Effector memory CD8-positive, alpha-beta T cell (primary cell): ENCODE measurements around the gene TRAPPC10.
A peak's percentile ranks its signal among the peaks of the same experiment; 100 is the strongest.
"Not testable (repeated sequence)": the region's sequence is repeated elsewhere in the genome, so short reads cannot be mapped to it uniquely, and the experiment has no call there.

ENCODE experiments used
- ATAC-seq: fragments of 150-1000 bp; cut with Tn5 transposase; replicated peaks from 2 replicates; pipeline ENCODE4 v1.10.0; 2021; ENCODE audit warnings: mild to moderate bottlenecking, moderate library complexity
- DNase-seq, 3 experiments: peaks; one replicate each; pipeline ENCODE4 v3.0.0; 2021
- H3K27ac Mint-ChIP-seq, 2 donors: one replicate each; pipeline ENCODE4 v1.8.0; 2022; ENCODE audit warnings: mild to moderate bottlenecking in 2 of 2, mixed read lengths in 2 of 2, moderate library complexity in 2 of 2
- H3K27me3 Mint-ChIP-seq, 2 donors: one replicate each; pipeline ENCODE4 v1.8.0; 2022; ENCODE audit warnings: mixed read lengths in 2 of 2
- H3K36me3 Mint-ChIP-seq: one replicate; pipeline ENCODE4 v1.8.0; 2022; ENCODE audit warnings: mild to moderate bottlenecking, moderate library complexity, mixed read lengths; ENCODE audit not compliant: insufficient read depth
- H3K4me1 Mint-ChIP-seq, 2 donors: one replicate each; pipeline ENCODE4 v1.8.0; 2022; ENCODE audit warnings: low read depth in 2 of 2, mixed read lengths in 2 of 2
- H3K4me3 Mint-ChIP-seq, 2 donors: one replicate each; pipeline ENCODE4 v1.8.0; 2022; ENCODE audit warnings: mild to moderate bottlenecking in 2 of 2, mixed read lengths in 2 of 2, moderate library complexity in 2 of 2
- H3K9me3 Mint-ChIP-seq, 2 donors: one replicate each; pipeline ENCODE4 v1.8.0; 2022; ENCODE audit warnings: mixed read lengths in 2 of 2

Gene TRAPPC10

DNA sequence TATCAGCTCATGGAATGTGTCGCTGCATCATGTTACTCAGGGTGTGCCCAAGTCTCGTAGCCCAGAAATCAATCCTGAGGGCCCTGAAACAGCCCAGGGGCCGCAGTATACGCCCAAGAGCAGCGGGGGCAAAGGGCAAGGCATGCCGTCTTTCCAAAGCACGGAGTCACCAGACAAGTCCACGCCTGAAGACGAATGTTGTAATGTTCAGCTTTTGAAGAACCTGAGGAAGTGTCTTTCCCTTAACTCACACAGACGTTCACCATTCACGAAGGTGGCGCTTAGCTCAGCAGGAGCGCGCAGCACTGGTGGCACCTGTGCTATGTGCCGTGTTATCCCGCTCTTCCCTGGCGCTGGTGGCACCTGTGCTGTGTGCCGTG, 76.3 kb downstream of the TRAPPC10 start:
- peaks cover 72% of the 10 kb centered on the region in 2 donors for H3K4me1 Mint-ChIP-seq
- ATAC-seq (no peak), DNase-seq (no peak)
- H3K4me3 Mint-ChIP-seq, result peak overlapping the region; percentile 83 to 87
- H3K36me3 Mint-ChIP-seq, result peaks cover 93% of the 10 kb centered on the region
- H3K27ac Mint-ChIP-seq, result peak overlapping the region; percentile 97 to 98
- H3K9me3 Mint-ChIP-seq, result no peaks in the 10 kb centered on the region
- no peaks in the 10 kb centered on the region for H3K27me3 Mint-ChIP-seq

DNA sequence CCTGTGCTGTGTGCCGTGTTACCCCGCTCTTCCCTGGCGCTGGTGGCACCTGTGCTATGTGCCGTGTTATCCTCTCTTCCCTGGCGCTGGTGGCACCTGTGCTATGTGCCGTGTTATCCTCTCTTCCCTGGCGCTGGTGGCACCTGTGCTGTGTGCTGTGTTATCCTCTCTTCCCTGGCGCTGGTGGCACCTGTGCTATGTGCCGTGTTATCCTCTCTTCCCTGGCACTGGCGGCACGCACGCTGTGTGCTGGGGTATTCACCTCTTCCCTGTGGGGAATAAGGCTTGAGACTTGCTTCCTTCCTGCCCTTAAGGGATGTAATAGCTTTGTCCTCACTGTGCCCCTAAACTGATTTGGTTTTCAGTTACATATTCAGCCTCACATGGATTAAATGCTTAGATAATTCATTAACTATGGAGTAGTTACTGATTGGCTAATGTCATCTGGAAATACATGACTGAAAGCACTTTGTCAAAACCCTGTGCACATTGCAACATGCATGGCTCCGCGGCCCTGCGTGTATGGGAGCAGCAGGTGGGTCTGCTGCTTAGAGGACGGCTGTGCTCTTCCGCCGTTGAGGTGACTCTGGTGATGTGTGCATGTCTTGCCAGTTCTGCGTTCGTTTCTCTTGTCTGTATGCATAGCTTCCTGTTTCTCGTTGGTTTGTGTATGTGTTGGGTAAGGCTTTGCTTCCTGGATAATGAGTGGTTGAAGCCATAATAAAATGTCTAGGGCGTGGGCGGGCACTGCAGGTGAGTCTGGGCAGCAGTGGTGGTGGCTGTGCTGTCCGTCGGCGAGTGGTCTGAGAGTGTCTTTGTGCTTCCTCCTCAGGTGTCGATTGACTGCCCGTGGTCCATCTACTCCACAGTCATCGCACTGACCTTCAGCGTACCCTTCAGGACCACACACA, 77.1 kb downstream of the TRAPPC10 start:
- Mint-ChIP-seq H3K9me3 (no peaks in the 10 kb centered on the region), H3K36me3 (peaks cover 93% of the 10 kb centered on the region), H3K4me3 (peak overlapping the region; percentile 83 to 87), H3K4me1 (peaks cover 64 to 69% of the 10 kb centered on the region in 2 donors), H3K27ac (peak overlapping the region; percentile 97 to 98), H3K27me3 (no peaks in the 10 kb centered on the region)
- ATAC-seq, result peak; percentile 89
- DNase-seq, result peak; percentile 44 to 50 (median 44)

DNA sequence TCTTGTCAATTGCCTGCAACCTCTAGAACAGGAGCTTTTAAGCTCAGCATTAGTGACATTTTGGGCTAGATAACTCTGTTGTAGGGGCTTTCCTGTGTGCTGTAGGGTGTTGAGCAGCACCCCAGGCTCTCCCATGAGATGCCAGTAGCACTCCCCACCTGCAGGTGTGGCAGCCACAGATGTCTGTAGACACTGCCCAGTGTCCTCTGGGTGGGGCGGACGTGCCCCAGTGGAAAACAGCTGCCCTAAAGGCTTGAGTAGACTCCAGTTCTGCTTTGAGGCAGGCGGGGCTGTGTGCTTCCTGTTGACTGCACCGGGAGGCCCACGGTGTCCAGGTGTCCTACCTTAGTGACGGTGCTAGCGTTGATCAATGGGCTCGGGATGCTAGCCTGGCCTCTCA, 78.2 kb downstream of the TRAPPC10 start:
- peaks cover 88% of the 10 kb centered on the region for H3K36me3 Mint-ChIP-seq
- H3K9me3 Mint-ChIP-seq, result no peaks in the 10 kb centered on the region
- DNase-seq, result no peak
- H3K27ac Mint-ChIP-seq, result peak overlapping the region; percentile 97 to 98
- H3K4me3 Mint-ChIP-seq, result peak overlapping the region; percentile 83 to 87
- H3K27me3 Mint-ChIP-seq, result no peaks in the 10 kb centered on the region
- ATAC-seq, result peak; percentile 37
- H3K4me1 Mint-ChIP-seq, result peaks cover 54 to 58% of the 10 kb centered on the region in 2 donors

DNA sequence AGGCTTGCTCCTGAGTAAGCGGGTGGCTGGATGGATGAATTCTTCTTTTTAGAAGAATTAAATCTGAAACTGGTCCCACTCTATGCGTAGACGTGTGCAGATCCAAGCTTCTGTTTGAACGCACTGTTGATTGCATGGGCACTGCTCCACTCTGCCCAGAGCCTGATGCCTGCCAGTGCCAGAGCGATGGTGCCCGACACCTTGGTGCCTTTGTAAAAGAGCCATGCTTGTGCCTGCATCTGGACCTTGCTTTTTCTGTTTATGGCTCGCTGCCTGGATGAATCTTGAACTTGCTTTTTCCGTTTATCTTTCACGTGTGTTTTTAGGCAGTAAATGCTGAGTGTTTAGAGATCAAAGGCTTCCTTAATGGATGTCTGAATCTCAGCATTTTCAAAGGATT, 80.1 kb downstream of the TRAPPC10 start:
- Mint-ChIP-seq H3K9me3 (no peaks in the 10 kb centered on the region), H3K4me3 (no peak overlapping the region), H3K27me3 (no peaks in the 10 kb centered on the region), H3K27ac (peak overlapping the region; percentile 20 to 65), H3K4me1 (peaks cover 35 to 41% of the 10 kb centered on the region in 2 donors), H3K36me3 (peaks cover 80% of the 10 kb centered on the region)
- ATAC-seq (no peak), DNase-seq (no peak)

DNA sequence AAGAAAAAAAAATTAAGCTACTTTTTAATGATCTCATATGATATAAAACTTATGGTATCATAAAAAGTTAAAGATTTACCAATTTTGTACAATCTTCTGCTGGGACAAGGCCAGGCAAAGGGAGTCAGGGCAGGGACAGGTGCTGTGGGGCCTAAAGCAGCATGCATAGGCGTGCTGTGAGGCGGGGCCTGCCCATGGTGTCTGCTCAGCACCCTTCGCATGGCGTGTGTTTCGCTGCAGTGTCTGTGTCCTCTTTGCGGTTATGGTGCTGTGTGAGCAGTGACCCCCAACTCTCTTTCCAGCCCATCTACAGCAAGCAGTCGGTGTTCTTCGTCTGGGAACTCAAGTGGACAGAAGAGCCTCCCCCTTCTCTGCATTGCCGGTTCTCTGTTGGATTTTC, 81.7 kb downstream of the TRAPPC10 start:
- peak overlapping the region in 1 of 2 donors; percentile 89 for H3K27ac Mint-ChIP-seq
- H3K27me3 Mint-ChIP-seq, result no peaks in the 10 kb centered on the region
- peaks cover 64% of the 10 kb centered on the region for H3K36me3 Mint-ChIP-seq
- H3K4me1 Mint-ChIP-seq, result peaks cover 21 to 30% of the 10 kb centered on the region in 2 donors
- DNase-seq (no peak), ATAC-seq (no peak)
- H3K4me3 Mint-ChIP-seq, result no peak overlapping the region
- H3K9me3 Mint-ChIP-seq, result no peaks in the 10 kb centered on the region

DNA sequence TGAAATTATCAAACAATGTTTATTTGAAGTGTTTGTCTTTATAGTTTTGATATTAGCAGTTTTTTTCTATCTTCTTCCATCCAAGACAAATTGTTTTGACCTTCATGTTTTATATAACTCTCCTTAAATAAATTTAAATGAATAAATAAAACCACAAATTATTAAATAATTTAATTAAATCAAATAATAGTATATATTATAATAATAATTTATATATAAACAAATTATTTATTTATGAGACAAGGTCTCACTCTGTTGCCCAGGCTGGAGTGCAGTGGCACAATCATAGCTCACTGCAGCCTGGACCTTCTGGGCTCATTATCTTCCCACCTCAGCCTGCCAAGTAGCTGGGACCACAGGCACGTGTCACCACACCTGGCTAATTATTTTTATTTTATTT, 82.7 kb downstream of the TRAPPC10 start:
- no peaks in the 10 kb centered on the region for H3K9me3 Mint-ChIP-seq
- H3K27me3 Mint-ChIP-seq, result no peaks in the 10 kb centered on the region
- no peak overlapping the region for H3K4me3 Mint-ChIP-seq
- H3K27ac Mint-ChIP-seq, result peak overlapping the region in 1 of 2 donors; percentile 64
- DNase-seq (no peak), ATAC-seq (no peak)
- H3K4me1 Mint-ChIP-seq, result peaks cover 10 to 19% of the 10 kb centered on the region in 2 donors
- peaks cover 54% of the 10 kb centered on the region for H3K36me3 Mint-ChIP-seq

DNA sequence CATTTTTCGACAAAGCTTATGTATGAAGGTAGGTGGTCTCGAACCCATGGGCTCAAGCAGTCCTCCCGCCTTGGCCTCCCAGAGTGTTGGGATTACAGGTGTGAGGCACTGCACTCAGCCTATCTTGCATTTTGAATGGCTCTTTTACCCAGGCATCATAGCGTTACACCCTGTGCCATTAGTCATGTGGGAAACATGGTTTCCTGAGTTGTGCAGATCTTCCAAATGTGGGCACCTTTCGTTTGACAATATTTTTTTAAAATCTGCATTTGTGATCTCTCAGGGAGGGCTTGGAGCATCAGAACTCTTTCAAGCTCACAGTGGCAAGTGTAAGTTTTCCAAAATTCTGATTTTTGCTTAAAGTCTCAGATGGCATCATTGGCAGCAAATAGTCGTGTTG, 86.4 kb downstream of the TRAPPC10 start:
- H3K36me3 Mint-ChIP-seq, result peaks cover 20% of the 10 kb centered on the region
- H3K27me3 Mint-ChIP-seq, H3K27ac Mint-ChIP-seq, ATAC-seq, H3K4me1 Mint-ChIP-seq, H3K9me3 Mint-ChIP-seq, DNase-seq, H3K4me3 Mint-ChIP-seq: not testable (repeated sequence)

DNA sequence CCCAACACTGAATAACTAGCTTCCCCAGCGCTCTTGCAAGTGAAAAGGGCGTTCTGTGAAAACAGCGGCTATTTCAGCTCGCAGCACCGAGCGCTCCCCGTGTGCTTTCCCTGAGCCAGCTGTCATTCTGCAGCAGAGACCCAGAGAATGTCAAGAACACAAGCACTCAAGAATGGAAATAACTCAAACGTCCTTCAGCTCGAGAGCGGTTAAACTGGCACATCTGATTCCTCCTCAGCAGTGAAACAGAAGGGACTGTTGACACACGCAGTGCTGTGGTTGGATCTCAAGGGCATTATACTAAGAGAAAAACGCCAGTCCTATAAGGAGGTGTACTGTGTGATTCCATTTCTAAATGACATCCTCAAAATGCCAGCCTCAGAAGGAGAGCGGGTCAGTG, 86.9 kb downstream of the TRAPPC10 start:
- H3K36me3 Mint-ChIP-seq, result peaks cover 15% of the 10 kb centered on the region
- not testable (repeated sequence) for H3K9me3 Mint-ChIP-seq, ATAC-seq, H3K27me3 Mint-ChIP-seq, DNase-seq, H3K4me3 Mint-ChIP-seq, H3K27ac Mint-ChIP-seq, H3K4me1 Mint-ChIP-seq

DNA sequence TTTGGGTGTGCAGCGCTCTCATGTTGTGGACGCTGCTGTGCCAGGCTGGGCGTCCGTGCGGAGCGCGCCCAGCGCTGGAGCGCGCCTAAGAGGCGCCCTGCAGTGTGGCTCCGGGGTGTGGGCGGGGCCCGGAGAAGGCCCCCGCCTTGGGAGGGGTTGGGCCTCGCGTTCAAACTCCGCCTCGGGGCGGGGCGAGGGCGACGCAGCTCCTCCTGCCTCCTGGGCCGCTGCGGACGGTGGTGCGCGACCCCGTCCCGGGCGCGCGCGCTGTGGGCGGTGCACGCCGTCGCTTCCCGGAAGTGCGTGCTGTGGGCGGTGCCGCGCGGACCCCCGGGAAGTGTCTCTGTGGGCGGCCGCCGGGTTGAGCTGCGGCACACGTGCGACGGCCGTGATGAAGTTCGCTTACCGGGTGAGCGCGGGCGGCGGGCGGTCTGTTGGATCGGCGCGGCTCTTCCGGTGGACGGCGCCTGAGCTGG, 95.0 kb downstream of the TRAPPC10 start, which contains the start of gene PWP2:
TSS of gene PWP2 (plus strand) at position 374 of the 476 bp plus-strand sequence. CDS start at position 392, 18 bp downstream.
- not testable (repeated sequence) for H3K4me1 Mint-ChIP-seq, H3K27ac Mint-ChIP-seq, DNase-seq, H3K9me3 Mint-ChIP-seq, H3K27me3 Mint-ChIP-seq, H3K36me3 Mint-ChIP-seq
- ATAC-seq, result peak; percentile 94
- H3K4me3 Mint-ChIP-seq, result peak within 1 kb of the TSS in 1 of 2 donors; percentile 45

DNA sequence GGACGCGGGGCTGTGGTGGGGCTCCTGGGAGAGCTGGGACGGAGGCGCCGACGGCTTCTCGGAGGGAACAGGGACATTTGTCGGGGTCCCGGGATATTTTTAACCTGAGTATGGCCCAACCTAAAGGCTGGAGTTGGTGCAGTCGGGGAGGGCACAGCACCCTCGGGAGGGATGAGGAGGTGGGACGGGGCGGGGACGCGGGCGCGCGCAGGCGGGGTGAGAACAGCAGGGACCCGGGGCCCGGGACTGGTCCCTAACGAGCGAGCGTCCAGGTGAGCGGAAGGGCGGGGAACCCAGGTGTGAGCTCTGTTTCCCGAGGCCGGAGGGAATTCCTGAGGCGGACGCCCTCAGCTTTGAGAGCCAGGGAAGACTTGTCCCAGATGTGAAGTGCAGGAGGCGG, 95.5 kb downstream of the TRAPPC10 start:
- not testable (repeated sequence) for DNase-seq, H3K36me3 Mint-ChIP-seq, H3K27me3 Mint-ChIP-seq, H3K27ac Mint-ChIP-seq, H3K4me1 Mint-ChIP-seq, H3K9me3 Mint-ChIP-seq
- peak; percentile 45 for ATAC-seq
- H3K4me3 Mint-ChIP-seq, result peak overlapping the region in 1 of 2 donors; percentile 45

DNA sequence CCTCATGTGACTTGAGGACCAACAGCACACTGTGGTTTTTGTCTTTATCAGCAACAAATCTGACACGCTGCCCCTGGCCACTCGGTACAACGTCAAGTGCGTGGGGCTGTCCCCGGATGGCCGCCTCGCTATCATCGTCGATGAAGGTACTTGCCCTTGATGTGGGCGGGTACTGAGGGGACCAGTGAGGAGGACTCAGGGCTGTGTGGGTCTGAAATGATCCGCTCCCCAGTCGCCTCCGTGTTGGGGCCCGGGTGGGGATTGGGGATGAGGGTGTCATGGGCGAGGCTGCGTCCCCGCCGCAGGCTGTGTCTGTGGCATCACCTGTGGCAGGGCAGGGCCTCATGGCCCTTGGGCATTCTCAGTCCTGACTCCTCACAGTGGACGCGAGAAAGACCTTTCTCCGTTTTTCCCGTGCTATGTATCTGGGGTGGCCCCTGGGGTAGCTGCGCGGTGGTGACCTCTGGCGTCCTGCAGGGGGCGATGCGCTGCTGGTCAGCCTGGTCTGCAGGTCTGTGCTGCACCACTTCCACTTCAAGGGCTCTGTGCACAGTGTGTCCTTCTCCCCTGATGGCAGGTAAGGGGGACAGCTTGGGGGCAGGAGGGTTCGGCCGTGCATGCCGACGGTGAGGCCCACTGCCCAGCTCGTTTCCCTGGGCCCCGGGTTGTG, 101.7 kb downstream of the TRAPPC10 start:
- not testable (repeated sequence) for H3K4me3 Mint-ChIP-seq, H3K27me3 Mint-ChIP-seq, H3K36me3 Mint-ChIP-seq, ATAC-seq, H3K9me3 Mint-ChIP-seq, H3K27ac Mint-ChIP-seq, DNase-seq, H3K4me1 Mint-ChIP-seq

DNA sequence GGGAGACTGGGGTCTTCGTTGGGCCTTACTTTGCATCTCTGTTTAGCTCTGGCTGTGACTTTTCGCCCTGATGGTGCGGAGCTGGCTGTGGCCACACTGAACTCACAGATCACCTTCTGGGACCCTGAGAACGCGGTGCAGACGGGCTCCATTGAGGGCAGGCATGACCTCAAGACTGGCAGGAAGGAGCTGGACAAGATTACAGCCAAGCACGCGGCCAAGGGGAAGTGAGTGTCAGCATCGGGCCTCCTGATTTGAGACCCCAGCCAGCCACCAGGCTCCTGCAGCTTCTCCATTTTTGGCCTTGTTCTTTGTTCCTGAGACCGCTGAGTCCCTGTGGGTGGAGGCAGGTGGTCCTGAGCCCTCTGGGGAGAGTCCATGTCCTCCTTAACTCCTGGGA, 110.0 kb downstream of the TRAPPC10 start:
- ATAC-seq, H3K36me3 Mint-ChIP-seq, H3K4me1 Mint-ChIP-seq, H3K27ac Mint-ChIP-seq, H3K4me3 Mint-ChIP-seq, H3K27me3 Mint-ChIP-seq, H3K9me3 Mint-ChIP-seq, DNase-seq: not testable (repeated sequence)

DNA sequence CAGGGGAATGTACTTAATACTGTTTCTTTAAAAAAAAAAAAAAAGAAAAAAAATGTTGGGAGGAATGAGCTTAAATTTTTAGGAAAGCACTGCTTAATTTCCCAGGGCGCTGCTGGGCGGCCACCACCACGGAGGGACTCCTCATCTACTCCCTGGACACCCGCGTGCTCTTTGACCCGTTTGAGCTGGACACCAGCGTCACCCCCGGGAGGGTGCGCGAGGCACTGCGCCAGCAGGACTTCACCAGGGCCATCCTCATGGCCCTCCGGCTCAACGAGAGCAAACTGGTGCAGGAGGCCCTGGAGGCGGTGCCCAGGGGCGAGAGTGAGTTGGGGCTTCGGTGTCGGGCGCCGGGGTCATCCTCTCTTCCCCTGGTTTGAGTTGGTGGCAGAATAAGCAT, 115.7 kb downstream of the TRAPPC10 start:
- ATAC-seq, H3K36me3 Mint-ChIP-seq, DNase-seq, H3K4me3 Mint-ChIP-seq, H3K27me3 Mint-ChIP-seq, H3K9me3 Mint-ChIP-seq, H3K4me1 Mint-ChIP-seq, H3K27ac Mint-ChIP-seq: not testable (repeated sequence)

DNA sequence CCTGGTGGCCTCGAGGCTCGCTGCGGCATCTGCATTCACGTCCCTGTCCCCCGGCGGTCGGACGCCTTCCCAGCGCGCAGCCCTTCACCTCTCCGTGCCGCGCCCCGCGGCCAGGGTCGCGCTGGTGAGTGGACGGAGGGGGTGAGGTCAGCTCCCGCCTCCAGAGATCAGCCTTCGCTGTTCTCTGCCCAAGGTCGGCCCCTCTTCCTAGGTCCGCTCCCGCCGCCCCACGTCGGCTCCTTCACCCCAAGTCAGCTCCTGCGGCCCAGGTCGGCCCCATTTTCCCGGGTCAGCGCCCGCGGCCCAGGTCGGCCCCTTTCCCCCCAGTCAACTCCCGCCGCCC, 121.6 kb downstream of the TRAPPC10 start:
- not testable (repeated sequence) for H3K36me3 Mint-ChIP-seq, H3K9me3 Mint-ChIP-seq, H3K27me3 Mint-ChIP-seq, ATAC-seq, H3K4me1 Mint-ChIP-seq, DNase-seq, H3K4me3 Mint-ChIP-seq, H3K27ac Mint-ChIP-seq
